GM23338 (cell line): ENCODE data around the gene ADGRD2. TPM values are rescaled to one million over a fixed set of nuclear protein-coding genes. Genes with fewer than 3 reads are reported as not detected.

Experiments
- ATAC-seq: fragments of 200-7000 bp; cut with Tn5 transposase; 3 replicates; pipeline ENCODE4 v1.9.1; 2020
- DNase-seq: peaks from one replicate; pipeline ENCODE4 v3.0.0-alpha.2; 2015; ENCODE audit warnings: low spot score
- H2AFZ ChIP-seq: fragments of 200-600 bp; sonication (generic); 2 replicates; pipeline ENCODE4 v1.8.0; 2016; ENCODE audit warnings: antibody characterized with exemption, mild to moderate bottlenecking, moderate library complexity
- H3F3A ChIP-seq: fragments of 200-600 bp; sonication (generic); replicated peaks from 2 replicates; pipeline ENCODE4 v1.8.0; 2017; ENCODE audit warnings: antibody characterized with exemption, mixed run types, low read depth
- H3K27ac ChIP-seq: fragments of 200-600 bp; sonication (generic); 2 replicates; pipeline ENCODE4 v1.6.1; 2016; ENCODE audit warnings: low read depth
- H3K27me3 ChIP-seq: fragments of 200-600 bp; sonication (generic); 2 replicates; pipeline ENCODE4 v1.8.0; 2016; ENCODE audit warnings: mild to moderate bottlenecking, mixed run types, moderate library complexity; ENCODE audit not compliant: insufficient read depth
- H3K36me3 ChIP-seq: fragments of 200-600 bp; sonication (generic); 2 replicates; pipeline ENCODE4 v1.8.0; 2016; ENCODE audit warnings: mild to moderate bottlenecking; ENCODE audit not compliant: insufficient read depth
- H3K4me1 ChIP-seq: fragments of 200-600 bp; sonication (generic); 2 replicates; pipeline ENCODE4 v1.8.0; 2016; ENCODE audit warnings: mild to moderate bottlenecking, moderate library complexity; ENCODE audit not compliant: insufficient read depth
- H3K4me2 ChIP-seq: fragments of 200-600 bp; sonication (generic); 2 replicates; pipeline ENCODE4 v1.7.1; 2017; ENCODE audit warnings: mixed run types
- H3K4me3 ChIP-seq: fragments of 200-600 bp; sonication (generic); 2 replicates; pipeline ENCODE4 v1.6.1; 2016; ENCODE audit warnings: mixed run types
- H3K79me2 ChIP-seq: fragments of 200-600 bp; sonication (generic); replicated peaks from 2 replicates; pipeline ENCODE4 v1.8.0; 2017; ENCODE audit warnings: mild to moderate bottlenecking; ENCODE audit not compliant: insufficient read depth
- H3K9me2 ChIP-seq: fragments of 200-600 bp; sonication (generic); 2 replicates; pipeline ENCODE4 v1.8.0; 2017; ENCODE audit not compliant: insufficient read depth
- H4K20me1 ChIP-seq: fragments of 200-600 bp; sonication (generic); replicated peaks from 2 replicates; pipeline ENCODE4 v1.8.0; 2017; ENCODE audit warnings: mild to moderate bottlenecking; ENCODE audit not compliant: insufficient read depth
- H3K27ac Mint-ChIP-seq: 2 replicates; pipeline ENCODE4 v1.8.0; 2020; ENCODE audit warnings: inconsistent platforms, mild to moderate bottlenecking, moderate library complexity, mixed read lengths
- H3K27me3 Mint-ChIP-seq: 3 replicates; pipeline ENCODE4 v1.8.0; 2022; ENCODE audit warnings: low read depth, mild to moderate bottlenecking, moderate library complexity, mixed read lengths, inconsistent platforms; ENCODE audit not compliant: insufficient read depth, poor library complexity
- H3K36me3 Mint-ChIP-seq: 3 replicates; pipeline ENCODE4 v1.8.0; 2021; ENCODE audit warnings: low read depth, mild to moderate bottlenecking, inconsistent platforms, moderate library complexity, mixed read lengths
- H3K4me1 Mint-ChIP-seq: 3 replicates; pipeline ENCODE4 v1.8.0; 2020; ENCODE audit warnings: mild to moderate bottlenecking, inconsistent platforms, mixed read lengths
- H3K4me3 Mint-ChIP-seq: 3 replicates; pipeline ENCODE4 v1.8.0; 2021; ENCODE audit warnings: moderate library complexity, mild to moderate bottlenecking, inconsistent platforms, mixed read lengths
- H3K9me3 Mint-ChIP-seq: 3 replicates; pipeline ENCODE4 v1.8.0; 2020; ENCODE audit warnings: moderate library complexity, mild to moderate bottlenecking, inconsistent platforms, mixed read lengths
- CREB1 ChIP-seq: fragments of 250-450 bp; sonication (Bioruptor Pico); IDR thresholded peaks from 2 replicates; pipeline ENCODE4 v1.5.0; 2020; ENCODE audit warnings: low read depth, mild to moderate bottlenecking, moderate library complexity
- EZH2phosphoT487 ChIP-seq: fragments of 200-600 bp; sonication (generic); IDR thresholded peaks from one replicate; pipeline ENCODE4 v1.8.1; 2018; ENCODE audit warnings: antibody characterized with exemption; ENCODE audit not compliant: unreplicated experiment
- NANOG ChIP-seq: IDR thresholded peaks from 2 replicates; pipeline ENCODE4 v1.6.1; 2016; ENCODE audit warnings: antibody characterized with exemption, borderline replicate concordance
- POLR2AphosphoS5 ChIP-seq: IDR thresholded peaks from 2 replicates; pipeline ENCODE4 v1.6.1; 2016; ENCODE audit warnings: antibody characterized with exemption, low read depth
- STAT1 ChIP-seq: IDR thresholded peaks from one replicate; pipeline ENCODE4 v1.6.1; 2016; ENCODE audit warnings: antibody characterized with exemption; ENCODE audit not compliant: unreplicated experiment
- ZNF114 ChIP-seq: fragments of 250-450 bp; sonication (Bioruptor Pico); IDR thresholded peaks from 2 replicates; pipeline ENCODE4 v1.5.0; 2020; ENCODE audit warnings: mild to moderate bottlenecking, moderate library complexity
- ZNF331 ChIP-seq: fragments of 250-450 bp; sonication (Bioruptor Pico); IDR thresholded peaks from 2 replicates; pipeline ENCODE4 v1.5.0; 2020; ENCODE audit warnings: low read depth, mild to moderate bottlenecking, moderate library complexity
- polyA plus RNA-seq: library from polyadenylated mRNA; unstranded; fragments of >200 nt; fragmentation: Nextera tagmentation; extraction: Ambion mirVana; gene quantifications from 2 replicates; pipeline ENCODE4 v1.2.1, GENCODE V29; 2016
- total RNA-seq: library from RNA; depleted of rRNA; stranded (reverse); fragments of >200 nt; shearing (Covaris generic); gene quantifications from 2 replicates; pipeline ENCODE4 v1.2.3, GENCODE V29; 2014
- TF ChIP-seq, protein P1 (sequence below): IDR thresholded peaks from 2 replicates; pipeline ENCODE4 v1.6.1; 2016; ENCODE audit warnings: antibody characterized with exemption
- TF ChIP-seq, protein P2 (sequence below): IDR thresholded peaks from one replicate; pipeline ENCODE4 v1.6.1; 2018; ENCODE audit warnings: antibody characterized with exemption; ENCODE audit not compliant: unreplicated experiment

Gene ADGRD2
- total and polyA plus RNA-seq, 2 experiments from 2014 or later = 0.45 to 0.78 TPM

DNA sequence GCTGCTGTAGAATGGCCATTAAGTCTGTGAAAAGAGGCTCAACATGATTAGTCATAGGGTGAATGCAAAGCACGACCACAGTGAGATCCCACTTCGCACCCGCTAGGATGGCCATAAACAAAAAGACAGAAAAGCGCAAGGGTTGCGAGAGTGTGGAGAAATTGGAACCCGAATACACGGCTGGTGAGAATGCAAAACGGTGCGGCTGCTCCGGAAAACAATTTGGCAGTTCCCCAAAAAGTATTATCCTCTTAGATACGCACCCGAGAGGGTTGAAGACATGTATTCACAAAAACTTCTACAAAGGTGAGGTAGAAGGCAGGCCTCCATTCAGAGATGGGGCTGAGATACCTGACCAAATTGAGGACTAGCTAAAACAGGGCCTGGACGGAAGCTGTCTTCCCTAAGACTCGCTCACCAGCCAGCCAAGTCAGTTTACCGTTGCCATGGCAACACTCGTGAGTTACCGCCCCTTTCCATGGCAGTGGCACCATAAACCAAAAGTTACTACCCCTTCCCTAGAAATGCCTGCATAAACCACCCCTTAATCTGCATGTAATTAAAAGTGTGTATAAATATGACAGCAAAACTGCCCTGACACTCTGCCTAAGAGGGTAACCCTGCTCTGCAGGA lies 34.3 kb upstream of the ADGRD2 start:
- Mint-ChIP-seq H3K4me3 (peak overlapping the region; percentile 99; the same call in 1 of the 3 replicates), H3K36me3 (peaks cover 41% of the 10 kb centered on the region), H3K27ac (peak overlapping the region; percentile 90), H3K4me1 (peaks cover 11% of the 10 kb centered on the region), H3K27me3 (peaks cover 8% of the 10 kb centered on the region), H3K9me3 (no peaks in the 10 kb centered on the region)
- TF ChIP-seq, protein P1, sequence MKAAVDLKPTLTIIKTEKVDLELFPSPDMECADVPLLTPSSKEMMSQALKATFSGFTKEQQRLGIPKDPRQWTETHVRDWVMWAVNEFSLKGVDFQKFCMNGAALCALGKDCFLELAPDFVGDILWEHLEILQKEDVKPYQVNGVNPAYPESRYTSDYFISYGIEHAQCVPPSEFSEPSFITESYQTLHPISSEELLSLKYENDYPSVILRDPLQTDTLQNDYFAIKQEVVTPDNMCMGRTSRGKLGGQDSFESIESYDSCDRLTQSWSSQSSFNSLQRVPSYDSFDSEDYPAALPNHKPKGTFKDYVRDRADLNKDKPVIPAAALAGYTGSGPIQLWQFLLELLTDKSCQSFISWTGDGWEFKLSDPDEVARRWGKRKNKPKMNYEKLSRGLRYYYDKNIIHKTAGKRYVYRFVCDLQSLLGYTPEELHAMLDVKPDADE = no peak
- TF ChIP-seq POLR2AphosphoS5 = no peak
- Histone ChIP-seq H3K4me1 (peaks cover 6% of the 10 kb centered on the region; the same call in 1 of the 2 replicates), H3K27ac (no peak overlapping the region), H3K4me2 (no peak overlapping the region), H3K4me3 (no peak overlapping the region), H3F3A (peaks cover 3% of the 10 kb centered on the region; the same call in 1 of the 2 replicates), H3K9me2 (no peaks in the 10 kb centered on the region), H3K27me3 (no peaks in the 10 kb centered on the region), H3K79me2 (peaks cover 32% of the 10 kb centered on the region), H3K36me3 (peaks cover 31% of the 10 kb centered on the region), H4K20me1 (peaks cover 3% of the 10 kb centered on the region; the same call in 1 of the 2 replicates), H2AFZ (no peak overlapping the region)
- DNase-seq (peak; percentile 86), ATAC-seq (peak; percentile 10; the same call in 2 of the 3 replicates)

DNA sequence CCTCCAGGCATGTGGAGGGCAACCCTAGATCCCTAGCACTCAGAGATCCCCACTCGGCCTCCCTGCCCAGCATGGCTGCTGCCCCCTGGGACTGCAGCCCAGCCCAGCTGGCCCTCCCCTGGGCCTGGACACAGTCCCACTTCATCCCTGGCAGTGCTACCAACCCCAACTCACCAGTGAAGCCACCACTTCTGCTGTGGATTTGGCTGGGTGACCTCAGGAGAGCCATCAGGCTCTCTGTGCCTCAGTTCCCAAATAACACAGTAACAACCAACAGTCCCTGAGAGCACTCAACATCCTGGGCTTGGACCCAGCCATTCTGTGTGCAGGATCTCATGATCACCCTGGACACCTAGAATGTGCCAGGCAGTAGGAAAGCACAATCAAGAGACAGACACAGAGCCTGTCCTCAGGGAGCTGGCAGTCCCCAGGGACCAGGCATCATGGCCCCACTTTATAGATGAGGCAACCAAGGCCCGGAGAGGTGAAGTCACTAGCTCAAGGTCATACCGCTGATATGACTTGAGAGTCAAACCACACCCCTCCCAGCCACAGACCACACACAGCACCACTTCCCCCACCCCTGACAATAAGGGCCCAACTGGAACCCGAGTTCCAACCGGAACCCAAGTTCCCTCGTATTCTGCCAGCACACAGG lies 30.3 kb upstream of the ADGRD2 start:
- Mint-ChIP-seq H3K4me1 (peaks cover 6% of the 10 kb centered on the region; the same call in 2 of the 3 replicates), H3K4me3 (no peak overlapping the region), H3K27ac (no peak overlapping the region), H3K9me3 (no peaks in the 10 kb centered on the region; the same call in 2 of the 3 replicates), H3K27me3 (peaks cover 8% of the 10 kb centered on the region), H3K36me3 (peaks cover 3% of the 10 kb centered on the region; the same call in 1 of the 3 replicates)
- peaks cover 1% of the 10 kb centered on the region for H3K79me2 ChIP-seq
- no peak overlapping the region for H3K27ac ChIP-seq
- H3K27me3 ChIP-seq = no peaks in the 10 kb centered on the region
- no peak overlapping the region for H3K4me2 ChIP-seq
- peak overlapping the region; percentile 85; the same call in 1 of the 2 replicates for H2AFZ ChIP-seq
- no peak for ATAC-seq
- H4K20me1 ChIP-seq = no peaks in the 10 kb centered on the region
- no peak for DNase-seq
- H3K36me3 ChIP-seq = no peaks in the 10 kb centered on the region
- H3K4me3 ChIP-seq = no peak overlapping the region
- 0 out of 2 replicates have a peak, but pooled peaks cover 2% of the 10 kb centered on the region for H3F3A ChIP-seq
- H3K4me1 ChIP-seq = no peaks in the 10 kb centered on the region
- H3K9me2 ChIP-seq = no peaks in the 10 kb centered on the region
- TF ChIP-seq NANOG (no peak), STAT1 (no peak), CREB1 (CRISPR knock-in tag) (no peak), EZH2phosphoT487 (no peak), ZNF114 (no peak), ZNF331 (CRISPR knock-in tag) (no peak)
- TF ChIP-seq, protein P2, sequence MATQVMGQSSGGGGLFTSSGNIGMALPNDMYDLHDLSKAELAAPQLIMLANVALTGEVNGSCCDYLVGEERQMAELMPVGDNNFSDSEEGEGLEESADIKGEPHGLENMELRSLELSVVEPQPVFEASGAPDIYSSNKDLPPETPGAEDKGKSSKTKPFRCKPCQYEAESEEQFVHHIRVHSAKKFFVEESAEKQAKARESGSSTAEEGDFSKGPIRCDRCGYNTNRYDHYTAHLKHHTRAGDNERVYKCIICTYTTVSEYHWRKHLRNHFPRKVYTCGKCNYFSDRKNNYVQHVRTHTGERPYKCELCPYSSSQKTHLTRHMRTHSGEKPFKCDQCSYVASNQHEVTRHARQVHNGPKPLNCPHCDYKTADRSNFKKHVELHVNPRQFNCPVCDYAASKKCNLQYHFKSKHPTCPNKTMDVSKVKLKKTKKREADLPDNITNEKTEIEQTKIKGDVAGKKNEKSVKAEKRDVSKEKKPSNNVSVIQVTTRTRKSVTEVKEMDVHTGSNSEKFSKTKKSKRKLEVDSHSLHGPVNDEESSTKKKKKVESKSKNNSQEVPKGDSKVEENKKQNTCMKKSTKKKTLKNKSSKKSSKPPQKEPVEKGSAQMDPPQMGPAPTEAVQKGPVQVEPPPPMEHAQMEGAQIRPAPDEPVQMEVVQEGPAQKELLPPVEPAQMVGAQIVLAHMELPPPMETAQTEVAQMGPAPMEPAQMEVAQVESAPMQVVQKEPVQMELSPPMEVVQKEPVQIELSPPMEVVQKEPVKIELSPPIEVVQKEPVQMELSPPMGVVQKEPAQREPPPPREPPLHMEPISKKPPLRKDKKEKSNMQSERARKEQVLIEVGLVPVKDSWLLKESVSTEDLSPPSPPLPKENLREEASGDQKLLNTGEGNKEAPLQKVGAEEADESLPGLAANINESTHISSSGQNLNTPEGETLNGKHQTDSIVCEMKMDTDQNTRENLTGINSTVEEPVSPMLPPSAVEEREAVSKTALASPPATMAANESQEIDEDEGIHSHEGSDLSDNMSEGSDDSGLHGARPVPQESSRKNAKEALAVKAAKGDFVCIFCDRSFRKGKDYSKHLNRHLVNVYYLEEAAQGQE = no peak
- TF ChIP-seq, protein P1 = no peak
